ENCODE data around the gene ALDH4A1. TPM values are rescaled to one million over a fixed set of nuclear protein-coding genes. Genes with fewer than 3 reads are reported as not detected.
"Not testable (repeated sequence)": the region's sequence is repeated elsewhere in the genome, so short reads cannot be mapped to it uniquely, and the experiment has no call there.

Gene ALDH4A1
- total and polyA plus RNA-seq, 2 donors = 12.3 to 24.6 TPM

DNA sequence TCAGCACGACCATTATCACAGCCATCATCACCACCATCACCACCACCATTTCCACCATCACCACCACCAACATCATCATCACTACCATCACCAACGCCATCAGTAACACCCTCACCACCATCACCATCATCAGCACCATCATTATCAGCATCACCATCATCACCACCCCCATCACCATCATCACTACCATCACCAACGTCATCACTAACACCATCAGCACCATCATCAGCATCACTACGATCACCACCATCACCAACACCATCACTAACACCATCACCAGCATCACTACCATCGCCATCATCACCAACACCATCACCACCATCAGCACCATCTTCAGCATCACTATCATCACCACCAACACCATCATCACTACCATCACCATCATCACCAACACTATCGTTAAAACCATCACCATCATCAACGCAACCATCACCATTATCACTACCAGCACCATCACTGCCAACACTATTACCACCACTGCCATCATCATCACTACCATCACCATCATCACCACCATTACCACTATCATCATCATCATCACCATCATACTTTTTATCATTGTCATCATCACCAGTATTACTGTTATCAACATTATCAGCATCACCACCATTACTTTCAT lies 44.2 kb downstream of the ALDH4A1 start:
- WGBS = 92% methylated on average over 7 of the region's 7 CpGs
- Histone ChIP-seq H3K36me3 (ENCODE audit: control insufficient read depth in 2 of 2, insufficient read depth in 2 of 2, low read length in 1 of 2) (no peaks in the 10 kb centered on the region), H3K4me1 (ENCODE audit: control insufficient read depth in 2 of 2, insufficient read depth in 2 of 2, low read length in 2 of 2) (no peaks in the 10 kb centered on the region), H3K27ac (ENCODE audit: low read depth in 1 of 2, low read length in 1 of 2) (no peak overlapping the region), H3K27me3 (ENCODE audit: control insufficient read depth in 2 of 2, insufficient read depth in 1 of 2, low read length in 1 of 2) (no peaks in the 10 kb centered on the region), H3K9me3 (ENCODE audit: control insufficient read depth in 2 of 2, insufficient read depth in 1 of 2, low read length in 1 of 2) (no peaks in the 10 kb centered on the region), H3K4me3 (ENCODE audit: low read length in 2 of 2) (no peak overlapping the region)
- no peak for DNase-seq (ENCODE audit: low read depth in 6 of 9, low spot score in 9 of 9)

DNA sequence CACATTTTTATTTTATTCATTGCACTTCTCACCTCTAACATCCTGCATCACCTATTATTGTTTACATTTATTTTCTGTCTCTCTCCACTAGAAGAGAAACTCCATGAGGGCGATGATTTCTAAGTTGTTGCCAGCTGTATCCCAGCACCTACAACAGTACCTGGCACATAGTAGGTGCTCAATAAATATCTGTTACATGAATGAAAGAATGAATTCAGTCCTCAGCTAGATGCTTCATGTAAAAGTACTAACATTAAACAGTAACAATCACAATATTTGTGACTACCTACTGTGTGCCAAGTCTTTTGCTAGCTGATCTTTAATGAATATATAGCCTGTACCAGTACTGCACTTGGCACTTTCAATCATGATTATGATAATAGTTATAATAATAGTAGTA lies 45.9 kb downstream of the ALDH4A1 start:
- 94% methylated on average over 1 of the region's 1 CpG for WGBS
- H3K9me3 ChIP-seq (ENCODE audit: control insufficient read depth in 2 of 2, insufficient read depth in 1 of 2, low read length in 1 of 2) = no peaks in the 10 kb centered on the region
- H3K27me3 ChIP-seq (ENCODE audit: control insufficient read depth in 2 of 2, insufficient read depth in 1 of 2, low read length in 1 of 2) = peaks cover 0 to 3% of the 10 kb centered on the region in 2 donors
- H3K36me3 ChIP-seq (ENCODE audit: control insufficient read depth in 2 of 2, insufficient read depth in 2 of 2, low read length in 1 of 2) = no peaks in the 10 kb centered on the region
- H3K27ac ChIP-seq (ENCODE audit: low read depth in 1 of 2, low read length in 1 of 2) = no peak overlapping the region
- DNase-seq (ENCODE audit: low read depth in 6 of 9, low spot score in 9 of 9) = no peak
- H3K4me1 ChIP-seq (ENCODE audit: control insufficient read depth in 2 of 2, insufficient read depth in 2 of 2, low read length in 2 of 2) = no peaks in the 10 kb centered on the region
- no peak overlapping the region for H3K4me3 ChIP-seq (ENCODE audit: low read length in 2 of 2)

DNA sequence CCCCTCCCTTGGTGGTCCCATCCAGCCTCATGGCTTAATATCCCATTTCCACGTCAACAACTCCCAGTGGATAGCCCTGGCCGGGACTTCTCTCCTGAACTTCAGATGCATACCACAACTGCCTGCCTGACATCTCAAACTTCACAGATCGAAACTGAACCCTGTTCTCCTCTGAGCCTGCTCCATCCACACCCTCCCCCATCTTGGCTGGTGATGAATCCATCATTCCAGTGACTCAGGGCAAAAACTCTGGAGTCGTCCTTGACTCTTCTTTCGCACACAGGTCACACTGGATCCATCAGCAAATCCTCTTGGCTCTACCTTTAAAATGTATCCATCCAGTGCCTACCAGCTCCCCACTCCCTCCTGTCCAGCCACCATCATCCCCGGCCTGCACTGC lies 46.8 kb downstream of the ALDH4A1 start:
- Histone ChIP-seq H3K36me3 (ENCODE audit: control insufficient read depth in 2 of 2, insufficient read depth in 2 of 2, low read length in 1 of 2) (no peaks in the 10 kb centered on the region), H3K4me1 (ENCODE audit: control insufficient read depth in 2 of 2, insufficient read depth in 2 of 2, low read length in 2 of 2) (no peaks in the 10 kb centered on the region), H3K9me3 (ENCODE audit: control insufficient read depth in 2 of 2, insufficient read depth in 1 of 2, low read length in 1 of 2) (no peaks in the 10 kb centered on the region), H3K27ac (ENCODE audit: low read depth in 1 of 2, low read length in 1 of 2) (no peak overlapping the region), H3K4me3 (ENCODE audit: low read length in 2 of 2) (no peak overlapping the region), H3K27me3 (ENCODE audit: control insufficient read depth in 2 of 2, insufficient read depth in 1 of 2, low read length in 1 of 2) (peaks cover 0 to 3% of the 10 kb centered on the region in 2 donors)
- no peak for DNase-seq (ENCODE audit: low read depth in 6 of 9, low spot score in 9 of 9)
- WGBS = 86% methylated on average over 6 of the region's 6 CpGs

DNA sequence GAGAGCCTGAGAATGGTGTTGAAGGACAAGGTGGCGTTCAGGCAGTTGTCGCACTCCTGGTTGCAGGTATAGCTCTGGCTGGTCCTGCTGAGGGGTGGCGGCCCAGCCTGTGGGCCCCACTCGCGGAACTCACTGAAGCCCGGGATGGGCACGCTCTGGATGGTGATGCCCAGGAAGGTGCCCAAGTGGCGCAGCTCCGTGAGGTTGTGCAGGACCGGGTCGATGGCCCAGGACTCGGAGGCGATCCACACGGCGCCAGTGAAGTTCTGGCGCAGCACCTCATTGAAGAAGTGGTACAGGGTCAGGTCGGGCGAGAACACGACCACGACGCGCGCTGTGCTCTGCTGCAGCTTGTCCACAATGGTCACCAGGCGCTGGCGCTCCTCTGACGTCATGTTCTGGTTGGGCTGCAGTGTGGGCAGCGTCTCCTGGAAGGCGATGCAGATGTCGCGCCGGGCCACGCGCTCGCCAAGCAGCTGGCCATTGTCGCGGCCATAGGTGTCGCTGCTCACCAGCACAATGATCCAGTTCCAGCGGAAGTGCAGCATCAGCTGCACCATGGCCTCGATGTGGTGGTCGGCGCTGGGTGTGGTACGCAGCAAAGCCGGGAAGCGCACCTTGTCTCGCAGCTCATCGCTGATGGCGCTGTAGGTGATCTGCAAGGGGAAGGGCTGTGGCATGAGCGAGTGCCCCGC lies 47.9 kb downstream of the ALDH4A1 start:
- H3K27ac ChIP-seq (ENCODE audit: low read depth in 1 of 2, low read length in 1 of 2) = no peak overlapping the region
- H3K36me3 ChIP-seq (ENCODE audit: control insufficient read depth in 2 of 2, insufficient read depth in 2 of 2, low read length in 1 of 2) = no peaks in the 10 kb centered on the region
- no peak for DNase-seq (ENCODE audit: low read depth in 6 of 9, low spot score in 9 of 9)
- H3K4me3 ChIP-seq (ENCODE audit: low read length in 2 of 2) = no peak overlapping the region
- no peaks in the 10 kb centered on the region for H3K9me3 ChIP-seq (ENCODE audit: control insufficient read depth in 2 of 2, insufficient read depth in 1 of 2, low read length in 1 of 2)
- 91% methylated on average over 49 of the region's 49 CpGs for WGBS
- peaks cover 0 to 3% of the 10 kb centered on the region in 2 donors for H3K27me3 ChIP-seq (ENCODE audit: control insufficient read depth in 2 of 2, insufficient read depth in 1 of 2, low read length in 1 of 2)
- no peaks in the 10 kb centered on the region for H3K4me1 ChIP-seq (ENCODE audit: control insufficient read depth in 2 of 2, insufficient read depth in 2 of 2, low read length in 2 of 2)

DNA sequence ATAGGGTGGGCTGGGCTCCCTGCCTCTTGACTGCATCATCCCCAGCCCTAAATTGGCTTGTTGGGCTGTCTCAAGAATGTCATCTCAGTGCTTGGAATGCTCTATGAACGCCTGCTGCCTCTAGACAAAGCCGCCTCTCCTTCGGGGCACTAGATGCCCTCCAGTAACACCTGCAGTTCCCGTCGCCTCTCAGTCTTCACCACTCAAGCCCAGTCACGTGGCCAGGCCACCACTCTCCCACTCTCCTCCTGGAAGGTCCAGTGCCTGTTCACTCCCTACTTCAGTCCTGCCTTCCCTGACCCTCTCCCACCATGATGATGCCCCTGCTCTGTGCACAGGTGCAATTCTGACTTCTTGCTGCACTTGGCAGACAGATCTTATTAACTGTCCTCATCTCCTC lies 49.9 kb downstream of the ALDH4A1 start:
- no peaks in the 10 kb centered on the region for H3K4me1 ChIP-seq (ENCODE audit: control insufficient read depth in 2 of 2, insufficient read depth in 2 of 2, low read length in 2 of 2)
- H3K4me3 ChIP-seq (ENCODE audit: low read length in 2 of 2) = no peak overlapping the region
- WGBS = 64% methylated on average over 6 of the region's 6 CpGs
- H3K36me3 ChIP-seq (ENCODE audit: control insufficient read depth in 2 of 2, insufficient read depth in 2 of 2, low read length in 1 of 2) = no peaks in the 10 kb centered on the region
- no peaks in the 10 kb centered on the region for H3K9me3 ChIP-seq (ENCODE audit: control insufficient read depth in 2 of 2, insufficient read depth in 1 of 2, low read length in 1 of 2)
- DNase-seq (ENCODE audit: low read depth in 6 of 9, low spot score in 9 of 9) = no peak
- peaks cover 0 to 3% of the 10 kb centered on the region in 2 donors for H3K27me3 ChIP-seq (ENCODE audit: control insufficient read depth in 2 of 2, insufficient read depth in 1 of 2, low read length in 1 of 2)
- H3K27ac ChIP-seq (ENCODE audit: low read depth in 1 of 2, low read length in 1 of 2) = no peak overlapping the region

DNA sequence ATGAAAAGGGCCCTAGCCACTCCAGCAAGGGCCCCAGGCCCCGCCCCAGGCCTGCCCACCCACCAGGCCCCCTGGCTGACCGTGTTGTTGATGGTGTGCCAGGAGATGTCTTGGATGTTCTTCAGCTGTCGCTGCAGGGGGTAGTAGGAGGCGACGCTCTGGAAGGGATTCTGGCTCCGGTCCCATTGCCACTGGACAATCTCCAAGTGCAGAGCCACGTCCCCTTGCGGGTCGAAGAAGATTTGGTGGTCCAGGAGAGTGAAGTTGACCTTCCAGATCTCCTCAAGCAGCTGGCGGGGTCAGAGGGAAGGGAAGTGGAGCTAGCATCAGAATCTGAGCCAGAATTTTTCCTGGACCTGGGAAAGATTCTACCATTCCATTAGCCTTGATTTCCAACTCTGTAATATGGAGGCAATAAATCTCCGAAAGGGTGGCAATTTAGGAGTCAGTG lies 53.1 kb downstream of the ALDH4A1 start:
- WGBS = 75% methylated on average over 11 of the region's 11 CpGs
- no peaks in the 10 kb centered on the region for H3K9me3 ChIP-seq (ENCODE audit: control insufficient read depth in 2 of 2, insufficient read depth in 1 of 2, low read length in 1 of 2)
- DNase-seq (ENCODE audit: low read depth in 6 of 9, low spot score in 9 of 9) = no peak
- no peak overlapping the region for H3K4me3 ChIP-seq (ENCODE audit: low read length in 2 of 2)
- H3K36me3 ChIP-seq (ENCODE audit: control insufficient read depth in 2 of 2, insufficient read depth in 2 of 2, low read length in 1 of 2) = no peaks in the 10 kb centered on the region
- peaks cover 0 to 3% of the 10 kb centered on the region in 2 donors for H3K27me3 ChIP-seq (ENCODE audit: control insufficient read depth in 2 of 2, insufficient read depth in 1 of 2, low read length in 1 of 2)
- no peaks in the 10 kb centered on the region for H3K4me1 ChIP-seq (ENCODE audit: control insufficient read depth in 2 of 2, insufficient read depth in 2 of 2, low read length in 2 of 2)
- H3K27ac ChIP-seq (ENCODE audit: low read depth in 1 of 2, low read length in 1 of 2) = no peak overlapping the region

DNA sequence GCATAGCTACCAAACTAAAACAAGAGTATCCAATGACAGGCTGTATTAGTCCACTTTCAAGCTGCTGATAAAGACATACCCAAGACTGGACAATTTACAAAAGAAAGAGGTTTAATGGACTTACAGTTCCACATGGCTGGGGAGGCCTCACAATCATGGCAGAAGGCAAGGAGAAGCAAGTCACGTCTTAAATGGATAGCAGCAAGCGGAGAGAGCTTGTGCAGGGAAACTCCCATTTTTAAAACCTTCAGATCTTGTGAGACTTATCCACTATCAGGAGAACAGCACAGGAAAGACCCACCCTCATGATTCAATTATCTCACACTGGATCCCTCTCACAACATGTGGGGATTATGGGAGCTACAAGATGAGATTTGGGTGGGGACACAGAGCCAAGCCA lies 54.6 kb downstream of the ALDH4A1 start:
- DNase-seq (ENCODE audit: low read depth in 6 of 9, low spot score in 9 of 9); H3K4me3 ChIP-seq (ENCODE audit: low read length in 2 of 2): not testable (repeated sequence)
- WGBS = 66% methylated on average over 2 of the region's 2 CpGs

DNA sequence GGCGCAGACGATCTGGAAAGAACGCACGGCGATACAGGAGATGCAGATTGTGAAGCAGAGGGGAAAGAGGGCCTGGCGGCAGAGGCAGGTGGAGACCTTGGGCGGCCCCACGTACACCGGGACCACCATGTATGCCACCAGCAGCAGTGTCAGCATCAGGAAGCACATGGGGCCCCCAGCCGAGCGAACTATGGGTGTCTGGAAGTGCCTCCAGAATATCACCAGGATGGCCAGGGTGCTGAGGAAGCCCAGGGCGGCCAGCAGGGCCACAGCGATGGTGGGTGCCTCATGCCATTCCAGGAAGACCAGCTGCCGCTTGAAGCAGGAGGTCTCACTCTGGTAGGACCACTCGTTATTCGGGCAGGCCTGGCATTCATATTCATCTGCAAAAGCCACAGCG lies 62.2 kb downstream of the ALDH4A1 start:
- no peak for DNase-seq (ENCODE audit: low read depth in 6 of 9, low spot score in 9 of 9)
- no peak overlapping the region for H3K4me3 ChIP-seq (ENCODE audit: low read length in 2 of 2)
- 95% methylated on average over 17 of the region's 17 CpGs for WGBS
- no peaks in the 10 kb centered on the region for H3K27me3 ChIP-seq (ENCODE audit: control insufficient read depth in 2 of 2, insufficient read depth in 1 of 2, low read length in 1 of 2)
- H3K9me3 ChIP-seq (ENCODE audit: control insufficient read depth in 2 of 2, insufficient read depth in 1 of 2, low read length in 1 of 2) = no peaks in the 10 kb centered on the region
- no peaks in the 10 kb centered on the region for H3K36me3 ChIP-seq (ENCODE audit: control insufficient read depth in 2 of 2, insufficient read depth in 2 of 2, low read length in 1 of 2)
- H3K4me1 ChIP-seq (ENCODE audit: control insufficient read depth in 2 of 2, insufficient read depth in 2 of 2, low read length in 2 of 2) = no peaks in the 10 kb centered on the region
- no peak overlapping the region for H3K27ac ChIP-seq (ENCODE audit: low read depth in 1 of 2, low read length in 1 of 2)

More for the DNA sequence above, 54.6 kb downstream of the ALDH4A1 start:
- not testable (repeated sequence) for H3K27ac ChIP-seq (ENCODE audit: low read depth in 1 of 2, low read length in 1 of 2); H3K9me3 ChIP-seq (ENCODE audit: control insufficient read depth in 2 of 2, insufficient read depth in 1 of 2, low read length in 1 of 2); H3K4me1 ChIP-seq (ENCODE audit: control insufficient read depth in 2 of 2, insufficient read depth in 2 of 2, low read length in 2 of 2); H3K36me3 ChIP-seq (ENCODE audit: control insufficient read depth in 2 of 2, insufficient read depth in 2 of 2, low read length in 1 of 2); H3K27me3 ChIP-seq (ENCODE audit: control insufficient read depth in 2 of 2, insufficient read depth in 1 of 2, low read length in 1 of 2)

DNA sequence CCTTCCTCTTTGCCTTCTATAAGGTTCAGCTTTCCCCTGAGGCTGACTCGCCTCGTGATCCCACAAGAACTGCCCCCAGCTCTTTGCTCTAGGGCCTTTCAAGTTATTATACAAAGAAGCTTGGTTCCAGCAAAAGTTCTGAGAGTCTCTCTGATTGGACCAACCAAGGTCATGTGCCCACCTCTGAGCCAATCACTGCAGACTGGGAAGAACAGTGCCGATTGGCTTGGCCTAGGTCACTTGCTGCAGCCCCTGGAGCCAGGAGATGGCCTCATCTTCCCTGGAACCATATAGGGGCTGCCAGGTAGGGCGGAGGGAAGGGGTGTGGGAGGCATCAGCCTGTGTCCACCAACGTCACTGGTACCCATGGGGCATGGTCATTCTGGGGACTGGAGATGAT lies 65.7 kb downstream of the ALDH4A1 start:
- Histone ChIP-seq H3K9me3 (ENCODE audit: control insufficient read depth in 2 of 2, insufficient read depth in 1 of 2, low read length in 1 of 2) (no peaks in the 10 kb centered on the region), H3K27ac (ENCODE audit: low read depth in 1 of 2, low read length in 1 of 2) (no peak overlapping the region), H3K4me3 (ENCODE audit: low read length in 2 of 2) (no peak overlapping the region), H3K4me1 (ENCODE audit: control insufficient read depth in 2 of 2, insufficient read depth in 2 of 2, low read length in 2 of 2) (no peaks in the 10 kb centered on the region), H3K27me3 (ENCODE audit: control insufficient read depth in 2 of 2, insufficient read depth in 1 of 2, low read length in 1 of 2) (no peaks in the 10 kb centered on the region), H3K36me3 (ENCODE audit: control insufficient read depth in 2 of 2, insufficient read depth in 2 of 2, low read length in 1 of 2) (no peaks in the 10 kb centered on the region)
- DNase-seq (ENCODE audit: low read depth in 6 of 9, low spot score in 9 of 9) = no peak
- WGBS = 86% methylated on average over 5 of the region's 5 CpGs

Data from thymus (tissue), 11 donors.